Measurements from ENCODE around the gene TRPC4.

Gene TRPC4

GRCh38 chr13:37709318-37709717 is 160.3 kb downstream of the TRPC4 start:
- DNase-seq, result no peak

GRCh38 chr13:37707739-37708500 is 161.7 kb downstream of the TRPC4 start:
- DNase-seq, result no peak

- DNase-seq, result no peak
These were observed 163.5 kb downstream of the TRPC4 start for GRCh38 chr13:37706041-37706440.

GRCh38 chr13:37701972-37702371 is 167.6 kb downstream of the TRPC4 start:
- no peak for DNase-seq

GRCh38 chr13:37701306-37701705 is 168.3 kb downstream of the TRPC4 start:
- no peak for DNase-seq

- DNase-seq, result no peak
These were observed 168.7 kb downstream of the TRPC4 start for GRCh38 chr13:37700887-37701286.

- no peak for DNase-seq
These were observed 174.4 kb downstream of the TRPC4 start for GRCh38 chr13:37695200-37695599.

- no peak for DNase-seq
These were observed 179.2 kb downstream of the TRPC4 start for GRCh38 chr13:37690361-37690760.

- no peak for DNase-seq
These were observed 183.1 kb downstream of the TRPC4 start for GRCh38 chr13:37686501-37686900.

- no peak for DNase-seq
These were observed 184.4 kb downstream of the TRPC4 start for GRCh38 chr13:37685206-37685605.

- DNase-seq, result no peak
These were observed 187.1 kb downstream of the TRPC4 start for GRCh38 chr13:37682496-37682895.

- no peak for DNase-seq
These were observed 188.1 kb downstream of the TRPC4 start for GRCh38 chr13:37681281-37682032.

GRCh38 chr13:37680137-37680536 is 189.4 kb downstream of the TRPC4 start:
- DNase-seq, result no peak

- no peak for DNase-seq
These were observed 190.5 kb downstream of the TRPC4 start for GRCh38 chr13:37679043-37679442.

GRCh38 chr13:37669845-37670244 is 199.7 kb downstream of the TRPC4 start:
- DNase-seq, result no peak

- no peak for DNase-seq
These were observed 201.9 kb downstream of the TRPC4 start for GRCh38 chr13:37667702-37668101.

- no peak for DNase-seq
These were observed 203.5 kb downstream of the TRPC4 start for GRCh38 chr13:37666036-37666435.

- no peak for DNase-seq
These were observed 204.2 kb downstream of the TRPC4 start for GRCh38 chr13:37665420-37665819.

- DNase-seq, result no peak
These were observed 205.8 kb downstream of the TRPC4 start for GRCh38 chr13:37663724-37664123.

- no peak for DNase-seq
These were observed 206.9 kb downstream of the TRPC4 start for GRCh38 chr13:37662624-37663023.

GRCh38 chr13:37657956-37658355 is 211.6 kb downstream of the TRPC4 start:
- DNase-seq, result no peak

GRCh38 chr13:37657134-37657533 is 212.4 kb downstream of the TRPC4 start:
- DNase-seq, result no peak

- no peak for DNase-seq
These were observed 213.2 kb downstream of the TRPC4 start for GRCh38 chr13:37656247-37656940.

GRCh38 chr13:37652596-37652995 is 217.0 kb downstream of the TRPC4 start:
- DNase-seq, result no peak

Data from activated CD8-positive, alpha-beta memory T cell treated with anti-CD3 and anti-CD28 coated beads for 24 hours (primary cell).